Astrocyte of the spinal cord (primary cell): ENCODE results near the gene ACVR1B.
A peak's percentile ranks its signal among the peaks of the same experiment; 100 is the strongest.

Source experiments
- DNase-seq: peaks from one replicate; pipeline ENCODE4 v3.0.0; 2011; ENCODE audit warnings: low read depth, low spot score
- H3K4me3 ChIP-seq: 2 replicates; pipeline ENCODE4 v1.5.1; 2011; ENCODE audit warnings: low read depth, mild to moderate bottlenecking, low read length, moderate library complexity
- CTCF ChIP-seq: IDR thresholded peaks from 2 replicates; pipeline ENCODE4 v1.5.1; 2012; ENCODE audit warnings: low read depth, mild to moderate bottlenecking, low read length, inconsistent platforms
- in situ Hi-C: cut with HindIII; loops from 2 replicates; pipeline ENCODE4 v1.10.0; 2017; ENCODE audit warnings: low sequenced_read_pairs

Gene ACVR1B

DNA sequence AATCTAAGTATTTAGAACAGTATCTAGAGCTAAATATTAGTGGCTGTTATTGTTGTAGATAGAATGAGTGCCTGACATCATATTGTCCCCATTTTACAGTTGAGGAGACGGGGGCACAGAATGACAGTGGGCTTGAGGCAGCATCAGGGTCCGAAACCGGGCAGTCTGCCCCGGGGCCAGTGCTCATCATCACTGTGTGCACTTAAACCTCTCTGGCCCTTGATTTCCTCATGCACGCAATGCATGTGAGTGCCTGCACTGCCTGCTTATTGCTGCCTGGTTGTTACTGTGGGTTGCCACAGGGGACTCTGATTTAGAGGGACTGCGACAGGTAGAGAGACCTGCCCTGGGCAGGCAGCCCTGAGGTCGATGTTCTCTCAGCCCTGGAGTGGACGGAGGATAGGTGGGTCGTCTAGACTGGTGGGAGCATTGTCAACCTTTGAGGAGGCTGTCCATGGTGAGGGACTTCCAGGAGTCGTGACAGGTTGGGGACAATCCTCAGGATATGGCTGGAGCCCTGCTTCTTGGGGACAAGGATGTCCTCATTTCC lies 34.4 kb upstream of the ACVR1B start:
- in situ Hi-C loops: no loop called here
- no peak for DNase-seq
- H3K4me3 ChIP-seq: no peak overlapping the region
- TF ChIP-seq CTCF: no peak

- in situ Hi-C loops: no loop called here
- H3K4me3 ChIP-seq: no peak overlapping the region
- DNase-seq: no peak
- no peak for TF ChIP-seq CTCF
These were observed 33.6 kb upstream of the ACVR1B start for GRCh38 chr12:51917746-51918453.

GRCh38 chr12:51920046-51920445 lies 31.5 kb upstream of the ACVR1B start:
- no peak for DNase-seq
- TF ChIP-seq CTCF: no peak
- H3K4me3 ChIP-seq: no peak overlapping the region
- in situ Hi-C loops: no loop called here

- H3K4me3 ChIP-seq: no peak overlapping the region
- DNase-seq: no peak
- in situ Hi-C loops: no loop called here
- TF ChIP-seq CTCF: no peak
These were observed 30.3 kb upstream of the ACVR1B start for GRCh38 chr12:51921017-51921725.

DNA sequence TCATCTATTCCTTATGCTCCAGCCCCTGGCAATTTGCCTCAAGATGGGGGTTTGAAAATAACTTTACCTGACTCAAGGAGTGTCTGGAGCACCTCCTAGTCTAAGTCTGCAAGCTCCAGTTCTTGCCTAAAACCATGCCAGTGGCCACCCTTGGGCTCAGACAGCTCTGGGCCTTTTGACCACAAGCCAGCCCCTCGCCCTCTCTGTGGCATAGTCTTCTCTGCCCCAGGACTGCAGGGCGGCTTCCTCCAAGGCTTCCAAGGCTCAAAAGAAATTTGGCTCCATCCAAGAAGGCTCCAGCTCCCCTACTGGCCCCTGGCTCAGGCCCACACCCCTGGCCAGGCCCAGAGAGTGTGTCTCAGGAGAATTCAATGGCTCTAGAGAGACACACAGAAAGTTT lies 29.4 kb upstream of the ACVR1B start:
- no peak for TF ChIP-seq CTCF
- DNase-seq: no peak
- in situ Hi-C loops: no loop called here
- no peak overlapping the region for H3K4me3 ChIP-seq

GRCh38 chr12:51922762-51923505 lies 28.6 kb upstream of the ACVR1B start:
- in situ Hi-C loops: no loop called here
- TF ChIP-seq CTCF: no peak
- no peak overlapping the region for H3K4me3 ChIP-seq
- DNase-seq: peak; percentile 47
